ENCODE measurements around the gene VSIR.

Gene VSIR

GRCh38 chr10:71719042-71719441 is 54.3 kb downstream of the VSIR start:
- H3K36me3 ChIP-seq (ENCODE audit: insufficient read depth, low read length), result no peaks in the 10 kb centered on the region
- H3K4me1 ChIP-seq (ENCODE audit: insufficient read depth, low read length), result peaks cover 8% of the 10 kb centered on the region; the same call in 1 of the 2 replicates
- H3K9me3 ChIP-seq (ENCODE audit: control insufficient read depth, insufficient read depth, low read length), result no peaks in the 10 kb centered on the region
- no peak overlapping the region for H3K9ac ChIP-seq (ENCODE audit: low read depth, low read length)

- Histone ChIP-seq H3K4me1 (ENCODE audit: insufficient read depth, low read length) (peaks cover 16% of the 10 kb centered on the region; the same call in 1 of the 2 replicates), H3K36me3 (ENCODE audit: insufficient read depth, low read length) (no peaks in the 10 kb centered on the region), H3K9ac (ENCODE audit: low read depth, low read length) (no peak overlapping the region), H3K9me3 (ENCODE audit: control insufficient read depth, insufficient read depth, low read length) (no peaks in the 10 kb centered on the region)
Measured at GRCh38 chr10:71718165-71718698, 55.1 kb downstream of the VSIR start.

DNA sequence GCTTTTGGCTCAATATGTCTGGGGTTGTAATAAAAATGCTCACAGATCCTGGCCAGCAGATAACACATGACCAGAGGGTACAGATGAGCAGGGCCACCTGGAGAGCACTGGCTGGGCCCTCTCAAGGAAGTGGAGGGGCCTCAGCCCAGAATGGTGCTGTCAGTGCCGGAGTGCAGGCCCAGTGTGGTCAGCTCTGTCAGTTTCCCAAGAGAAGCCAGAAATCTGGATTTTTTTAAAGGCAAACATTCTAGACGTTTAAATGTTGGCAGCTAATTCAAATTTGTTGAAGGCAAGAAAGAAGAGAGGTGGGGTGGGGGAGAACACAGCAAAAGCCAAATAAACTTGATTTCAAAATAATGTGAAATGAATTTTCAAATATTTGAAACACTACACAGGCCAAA is 55.8 kb downstream of the VSIR start:
- Histone ChIP-seq H3K36me3 (ENCODE audit: insufficient read depth, low read length) (no peaks in the 10 kb centered on the region), H3K4me1 (ENCODE audit: insufficient read depth, low read length) (peaks cover 20% of the 10 kb centered on the region; the same call in 1 of the 2 replicates), H3K9ac (ENCODE audit: low read depth, low read length) (no peak overlapping the region), H3K9me3 (ENCODE audit: control insufficient read depth, insufficient read depth, low read length) (no peaks in the 10 kb centered on the region)

- Histone ChIP-seq H3K9me3 (ENCODE audit: control insufficient read depth, insufficient read depth, low read length) (no peaks in the 10 kb centered on the region), H3K4me1 (ENCODE audit: insufficient read depth, low read length) (peaks cover 20% of the 10 kb centered on the region; the same call in 1 of the 2 replicates), H3K9ac (ENCODE audit: low read depth, low read length) (no peak overlapping the region), H3K36me3 (ENCODE audit: insufficient read depth, low read length) (no peaks in the 10 kb centered on the region)
Measured at GRCh38 chr10:71717056-71717455, 56.3 kb downstream of the VSIR start.

DNA sequence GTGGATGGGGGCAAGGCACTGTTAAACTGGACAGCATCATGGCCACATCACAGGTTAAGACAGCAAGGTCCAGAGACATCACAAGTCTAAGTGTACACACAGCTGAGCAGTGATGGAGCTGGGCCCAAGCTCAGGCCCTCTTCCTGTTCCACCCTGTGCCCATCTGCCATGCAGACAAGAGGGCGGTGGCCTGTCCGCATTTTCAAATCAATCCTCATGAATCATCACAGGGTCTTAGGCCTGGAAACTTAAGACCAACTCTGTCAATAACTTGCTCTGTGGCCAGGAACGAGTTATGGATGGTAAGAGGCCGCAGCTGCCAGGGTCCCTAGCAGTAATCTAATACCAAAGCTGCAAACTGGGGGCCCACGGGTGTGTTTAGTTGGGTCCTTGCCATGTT is 56.9 kb downstream of the VSIR start:
- H3K9ac ChIP-seq (ENCODE audit: low read depth, low read length), result no peak overlapping the region
- H3K4me1 ChIP-seq (ENCODE audit: insufficient read depth, low read length), result peaks cover 20% of the 10 kb centered on the region; the same call in 1 of the 2 replicates

GRCh38 chr10:71715860-71716259 is 57.5 kb downstream of the VSIR start:
- Histone ChIP-seq H3K9ac (ENCODE audit: low read depth, low read length) (no peak overlapping the region), H3K36me3 (ENCODE audit: insufficient read depth, low read length) (no peaks in the 10 kb centered on the region), H3K9me3 (ENCODE audit: control insufficient read depth, insufficient read depth, low read length) (no peaks in the 10 kb centered on the region), H3K4me1 (ENCODE audit: insufficient read depth, low read length) (peaks cover 20% of the 10 kb centered on the region; the same call in 1 of the 2 replicates)

More for the DNA sequence above, 56.9 kb downstream of the VSIR start:
- Histone ChIP-seq H3K36me3 (ENCODE audit: insufficient read depth, low read length) (no peaks in the 10 kb centered on the region), H3K9me3 (ENCODE audit: control insufficient read depth, insufficient read depth, low read length) (no peaks in the 10 kb centered on the region)

DNA sequence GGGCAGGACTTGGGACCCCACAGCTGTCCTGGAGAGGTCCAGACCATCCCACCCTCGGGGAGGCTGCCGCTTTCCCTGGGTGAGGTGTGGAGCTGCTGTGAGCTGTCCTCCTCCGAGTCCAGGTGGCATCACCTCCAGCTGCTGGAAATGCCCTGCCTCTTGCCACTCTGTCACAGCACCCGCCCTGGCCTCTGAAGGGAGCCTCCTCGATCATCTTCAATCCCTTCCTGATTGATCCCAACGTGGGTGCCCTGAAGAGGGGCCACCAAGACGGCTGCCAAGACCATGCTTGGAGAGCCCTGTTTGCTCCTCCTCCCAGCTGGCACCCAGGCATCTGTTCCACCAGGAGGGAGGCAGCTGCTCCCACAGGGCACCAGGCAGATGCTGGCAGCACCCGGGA is 58.3 kb downstream of the VSIR start:
- Histone ChIP-seq H3K9ac (ENCODE audit: low read depth, low read length) (no peak overlapping the region), H3K36me3 (ENCODE audit: insufficient read depth, low read length) (no peaks in the 10 kb centered on the region), H3K9me3 (ENCODE audit: control insufficient read depth, insufficient read depth, low read length) (no peaks in the 10 kb centered on the region), H3K4me1 (ENCODE audit: insufficient read depth, low read length) (peaks cover 20% of the 10 kb centered on the region; the same call in 1 of the 2 replicates)

- Histone ChIP-seq H3K9me3 (ENCODE audit: control insufficient read depth, insufficient read depth, low read length) (no peaks in the 10 kb centered on the region), H3K4me1 (ENCODE audit: insufficient read depth, low read length) (peaks cover 19% of the 10 kb centered on the region; the same call in 1 of the 2 replicates), H3K9ac (ENCODE audit: low read depth, low read length) (no peak overlapping the region), H3K36me3 (ENCODE audit: insufficient read depth, low read length) (no peaks in the 10 kb centered on the region)
Measured at GRCh38 chr10:71714592-71714991, 58.7 kb downstream of the VSIR start.

- Histone ChIP-seq H3K9me3 (ENCODE audit: control insufficient read depth, insufficient read depth, low read length) (no peaks in the 10 kb centered on the region), H3K9ac (ENCODE audit: low read depth, low read length) (no peak overlapping the region), H3K4me1 (ENCODE audit: insufficient read depth, low read length) (peaks cover 14% of the 10 kb centered on the region; the same call in 1 of the 2 replicates), H3K36me3 (ENCODE audit: insufficient read depth, low read length) (no peaks in the 10 kb centered on the region)
Measured at GRCh38 chr10:71714031-71714410, 59.3 kb downstream of the VSIR start.

GRCh38 chr10:71713135-71714030 is 59.9 kb downstream of the VSIR start:
- H3K36me3 ChIP-seq (ENCODE audit: insufficient read depth, low read length), result no peaks in the 10 kb centered on the region
- H3K9me3 ChIP-seq (ENCODE audit: control insufficient read depth, insufficient read depth, low read length), result no peaks in the 10 kb centered on the region
- peaks cover 14% of the 10 kb centered on the region; the same call in 1 of the 2 replicates for H3K4me1 ChIP-seq (ENCODE audit: insufficient read depth, low read length)
- H3K9ac ChIP-seq (ENCODE audit: low read depth, low read length), result no peak overlapping the region

GRCh38 chr10:71712572-71713134 is 60.7 kb downstream of the VSIR start:
- no peaks in the 10 kb centered on the region for H3K9me3 ChIP-seq (ENCODE audit: control insufficient read depth, insufficient read depth, low read length)
- peaks cover 14% of the 10 kb centered on the region; the same call in 1 of the 2 replicates for H3K4me1 ChIP-seq (ENCODE audit: insufficient read depth, low read length)
- H3K9ac ChIP-seq (ENCODE audit: low read depth, low read length), result no peak overlapping the region
- H3K36me3 ChIP-seq (ENCODE audit: insufficient read depth, low read length), result no peaks in the 10 kb centered on the region

DNA sequence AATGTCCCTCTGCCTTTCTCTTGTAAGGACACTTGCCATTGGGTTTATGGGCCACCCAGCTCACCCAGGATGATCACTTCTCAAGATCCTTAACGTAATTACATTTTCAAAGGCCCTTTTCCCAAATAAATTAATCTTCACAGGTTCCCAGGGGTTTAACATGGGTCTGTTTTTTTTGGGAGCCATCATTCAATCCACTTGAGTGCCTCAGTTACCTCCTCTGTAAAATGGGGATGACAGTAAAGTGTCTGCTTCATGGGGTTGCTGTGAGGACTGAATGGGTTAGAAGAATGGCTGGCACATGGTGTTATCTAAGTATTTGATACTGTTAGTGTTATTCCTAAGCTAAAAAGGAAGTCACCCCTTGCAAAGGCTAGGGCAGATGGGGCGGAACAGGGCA is 61.1 kb downstream of the VSIR start:
- Histone ChIP-seq H3K4me1 (ENCODE audit: insufficient read depth, low read length) (peaks cover 14% of the 10 kb centered on the region; the same call in 1 of the 2 replicates), H3K9ac (ENCODE audit: low read depth, low read length) (no peak overlapping the region), H3K36me3 (ENCODE audit: insufficient read depth, low read length) (no peaks in the 10 kb centered on the region), H3K9me3 (ENCODE audit: control insufficient read depth, insufficient read depth, low read length) (no peaks in the 10 kb centered on the region)

GRCh38 chr10:71711052-71711623 is 62.2 kb downstream of the VSIR start:
- Histone ChIP-seq H3K4me1 (ENCODE audit: insufficient read depth, low read length) (peaks cover 14% of the 10 kb centered on the region; the same call in 1 of the 2 replicates), H3K9me3 (ENCODE audit: control insufficient read depth, insufficient read depth, low read length) (no peaks in the 10 kb centered on the region), H3K9ac (ENCODE audit: low read depth, low read length) (no peak overlapping the region), H3K36me3 (ENCODE audit: insufficient read depth, low read length) (no peaks in the 10 kb centered on the region)

GRCh38 chr10:71710519-71710918 is 62.8 kb downstream of the VSIR start:
- Histone ChIP-seq H3K4me1 (ENCODE audit: insufficient read depth, low read length) (peaks cover 14% of the 10 kb centered on the region; the same call in 1 of the 2 replicates), H3K9ac (ENCODE audit: low read depth, low read length) (no peak overlapping the region), H3K36me3 (ENCODE audit: insufficient read depth, low read length) (no peaks in the 10 kb centered on the region), H3K9me3 (ENCODE audit: control insufficient read depth, insufficient read depth, low read length) (no peaks in the 10 kb centered on the region)
